ENCODE measurements around the gene NTRK2. TPM values are rescaled to one million over a fixed set of nuclear protein-coding genes. Genes with fewer than 3 reads are reported as not detected.

NTRK2 gene
- total RNA-seq, 1 experiment from 2014 or later, result not detected

DNA sequence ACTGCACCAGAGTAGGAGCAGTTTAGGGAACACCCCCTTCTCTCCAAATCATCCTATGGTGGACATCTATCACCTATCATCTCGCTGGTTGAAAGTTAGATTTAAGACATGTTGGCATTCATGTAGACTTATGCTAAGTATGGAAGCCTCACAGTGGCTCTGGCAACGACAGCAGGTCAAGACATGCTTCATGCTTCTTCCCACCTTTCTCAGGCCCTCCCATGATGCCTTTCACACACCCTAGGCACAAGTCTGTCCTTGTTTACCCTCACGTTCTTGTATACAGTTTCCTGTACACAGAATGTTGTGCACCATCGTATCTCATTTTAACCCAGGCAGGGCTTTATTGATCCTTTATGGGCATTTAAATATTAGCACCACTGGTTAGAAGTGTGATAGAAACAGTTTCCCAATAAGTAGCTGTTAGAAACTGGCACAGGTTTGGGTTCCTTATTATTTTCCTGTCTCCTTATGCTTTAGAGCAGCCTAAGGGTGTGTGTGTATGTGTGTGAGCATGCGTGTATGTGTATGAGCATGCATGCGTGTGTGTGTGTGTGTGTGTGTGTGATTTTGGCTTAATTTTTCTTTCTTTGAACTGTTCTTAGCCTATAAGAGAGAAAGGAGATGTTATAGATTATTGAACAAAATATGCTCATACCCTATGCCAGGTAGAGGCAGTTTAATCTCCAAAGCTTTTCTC is 160.6 kb downstream of the NTRK2 start:
- H2AFZ ChIP-seq, result no peak overlapping the region
- H3K79me2 ChIP-seq (ENCODE audit: low read depth), result no peaks in the 10 kb centered on the region
- intact Hi-C loops (cut with micrococcal nuclease; ENCODE audit: unreplicated experiment), result loop anchor here (10.0 kb wide), 1 partner anchor 55 kb away; no protein-coding TSS in a partner anchor
- H3K4me1 ChIP-seq (replicated peaks; ENCODE audit: insufficient read depth), result no peaks in the 10 kb centered on the region
- no peaks in the 10 kb centered on the region for H3K9me3 ChIP-seq (ENCODE audit: insufficient read depth, low read depth)
- no peaks in the 10 kb centered on the region for H3F3A ChIP-seq (ENCODE audit: insufficient read depth, low read depth)
- ChIA-PET POLR2A (ENCODE audit: unreplicated experiment) (no interaction called here), CTCF (no interaction called here)
- no peak overlapping the region for H3K4me3 ChIP-seq
- H4K20me1 ChIP-seq (ENCODE audit: insufficient read depth), result no peaks in the 10 kb centered on the region
- no peak overlapping the region for H3K27ac ChIP-seq
- TF ChIP-seq CTCF (conservative IDR thresholded peaks at IDR 0.05) (no peak), EZH2 (IDR thresholded peaks at IDR 0.05; ENCODE audit: low read depth) (no peak)
- H3K4me2 ChIP-seq, result no peak overlapping the region
- no peaks in the 10 kb centered on the region for H3K9me2 ChIP-seq (ENCODE audit: insufficient read depth)
- no peak for DNase-seq
- H3K36me3 ChIP-seq (ENCODE audit: low read depth), result no peaks in the 10 kb centered on the region
- no TSS peak for BruUV-seq (replicated peaks)
- H3K27me3 ChIP-seq (ENCODE audit: insufficient read depth, low read depth), result 0 out of 2 replicates have a peak, but pooled peaks cover 6% of the 10 kb centered on the region

DNA sequence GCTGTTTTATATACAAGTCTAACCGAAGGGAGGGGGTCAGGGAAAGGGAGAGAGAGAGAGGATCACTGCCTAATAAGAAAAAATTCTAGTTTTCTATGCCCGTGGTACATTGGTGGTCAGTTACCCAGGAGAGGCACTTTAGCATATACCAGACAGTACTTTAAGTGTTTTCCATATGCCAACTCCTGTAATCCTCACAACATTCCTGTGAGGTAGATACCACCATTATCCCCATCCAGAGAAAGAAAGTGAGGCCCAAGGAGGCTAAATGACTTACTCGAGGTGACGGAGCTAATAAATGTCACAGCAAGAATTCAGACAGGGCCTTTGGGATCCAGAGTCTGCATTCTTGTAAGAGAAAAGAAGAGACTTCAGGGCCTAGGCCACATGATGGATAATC is 161.8 kb downstream of the NTRK2 start:
- H3K4me3 ChIP-seq, result no peak overlapping the region
- intact Hi-C loops (cut with micrococcal nuclease; ENCODE audit: unreplicated experiment), result no loop called here
- no peaks in the 10 kb centered on the region for H4K20me1 ChIP-seq (ENCODE audit: insufficient read depth)
- ChIA-PET POLR2A (ENCODE audit: unreplicated experiment) (no interaction called here), CTCF (no interaction called here)
- no peaks in the 10 kb centered on the region for H3K9me3 ChIP-seq (ENCODE audit: insufficient read depth, low read depth)
- H3K4me1 ChIP-seq (replicated peaks; ENCODE audit: insufficient read depth), result no peaks in the 10 kb centered on the region
- no TSS peak for BruUV-seq (replicated peaks)
- H3F3A ChIP-seq (ENCODE audit: insufficient read depth, low read depth), result no peaks in the 10 kb centered on the region
- H3K36me3 ChIP-seq (ENCODE audit: low read depth), result no peaks in the 10 kb centered on the region
- H3K27ac ChIP-seq, result no peak overlapping the region
- no peaks in the 10 kb centered on the region for H3K79me2 ChIP-seq (ENCODE audit: low read depth)
- H3K27me3 ChIP-seq (ENCODE audit: insufficient read depth, low read depth), result 0 out of 2 replicates have a peak, but pooled peaks cover 6% of the 10 kb centered on the region
- H3K9me2 ChIP-seq (ENCODE audit: insufficient read depth), result no peaks in the 10 kb centered on the region
- TF ChIP-seq CTCF (conservative IDR thresholded peaks at IDR 0.05) (no peak), EZH2 (IDR thresholded peaks at IDR 0.05; ENCODE audit: low read depth) (no peak)
- H2AFZ ChIP-seq, result no peak overlapping the region
- no peak for DNase-seq
- H3K4me2 ChIP-seq, result no peak overlapping the region

DNA sequence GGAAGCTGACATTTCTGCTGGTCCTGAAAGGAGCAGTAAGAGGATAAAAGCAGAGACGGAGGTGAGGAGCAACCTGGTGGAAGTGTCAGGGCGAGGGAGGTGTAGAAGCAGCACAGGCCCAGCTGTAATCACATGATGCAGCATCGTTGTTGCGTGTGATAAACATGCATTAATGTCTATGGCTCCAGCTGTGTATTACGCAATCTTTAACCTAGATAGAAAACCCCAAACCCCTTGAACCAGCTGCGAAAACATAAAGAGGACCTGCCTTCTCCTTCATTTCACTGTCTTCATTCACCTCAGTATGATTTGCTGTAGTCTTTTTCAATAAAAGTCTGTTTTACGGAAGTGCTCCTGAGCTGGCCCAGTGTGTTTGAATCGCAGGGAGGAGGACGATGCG is 162.9 kb downstream of the NTRK2 start:
- DNase-seq, result no peak
- Histone ChIP-seq H3K27ac (no peak overlapping the region), H3K36me3 (ENCODE audit: low read depth) (no peaks in the 10 kb centered on the region), H3K9me3 (ENCODE audit: insufficient read depth, low read depth) (no peaks in the 10 kb centered on the region), H3K4me2 (no peak overlapping the region), H3K4me3 (no peak overlapping the region), H3F3A (ENCODE audit: insufficient read depth, low read depth) (no peaks in the 10 kb centered on the region), H3K9me2 (ENCODE audit: insufficient read depth) (no peaks in the 10 kb centered on the region), H3K79me2 (ENCODE audit: low read depth) (no peaks in the 10 kb centered on the region), H2AFZ (no peak overlapping the region), H3K4me1 (replicated peaks; ENCODE audit: insufficient read depth) (no peaks in the 10 kb centered on the region), H3K27me3 (ENCODE audit: insufficient read depth, low read depth) (no peaks in the 10 kb centered on the region), H4K20me1 (ENCODE audit: insufficient read depth) (no peaks in the 10 kb centered on the region)
- CTCF ChIA-PET, result no interaction called here
- TF ChIP-seq EZH2 (IDR thresholded peaks at IDR 0.05; ENCODE audit: low read depth), result no peak
- no peak for TF ChIP-seq CTCF (conservative IDR thresholded peaks at IDR 0.05)
- no TSS peak for BruUV-seq (replicated peaks)
- POLR2A ChIA-PET (ENCODE audit: unreplicated experiment), result no interaction called here
- intact Hi-C loops (cut with micrococcal nuclease; ENCODE audit: unreplicated experiment), result no loop called here
